ENCODE results near the gene TF.

Gene TF

DNA sequence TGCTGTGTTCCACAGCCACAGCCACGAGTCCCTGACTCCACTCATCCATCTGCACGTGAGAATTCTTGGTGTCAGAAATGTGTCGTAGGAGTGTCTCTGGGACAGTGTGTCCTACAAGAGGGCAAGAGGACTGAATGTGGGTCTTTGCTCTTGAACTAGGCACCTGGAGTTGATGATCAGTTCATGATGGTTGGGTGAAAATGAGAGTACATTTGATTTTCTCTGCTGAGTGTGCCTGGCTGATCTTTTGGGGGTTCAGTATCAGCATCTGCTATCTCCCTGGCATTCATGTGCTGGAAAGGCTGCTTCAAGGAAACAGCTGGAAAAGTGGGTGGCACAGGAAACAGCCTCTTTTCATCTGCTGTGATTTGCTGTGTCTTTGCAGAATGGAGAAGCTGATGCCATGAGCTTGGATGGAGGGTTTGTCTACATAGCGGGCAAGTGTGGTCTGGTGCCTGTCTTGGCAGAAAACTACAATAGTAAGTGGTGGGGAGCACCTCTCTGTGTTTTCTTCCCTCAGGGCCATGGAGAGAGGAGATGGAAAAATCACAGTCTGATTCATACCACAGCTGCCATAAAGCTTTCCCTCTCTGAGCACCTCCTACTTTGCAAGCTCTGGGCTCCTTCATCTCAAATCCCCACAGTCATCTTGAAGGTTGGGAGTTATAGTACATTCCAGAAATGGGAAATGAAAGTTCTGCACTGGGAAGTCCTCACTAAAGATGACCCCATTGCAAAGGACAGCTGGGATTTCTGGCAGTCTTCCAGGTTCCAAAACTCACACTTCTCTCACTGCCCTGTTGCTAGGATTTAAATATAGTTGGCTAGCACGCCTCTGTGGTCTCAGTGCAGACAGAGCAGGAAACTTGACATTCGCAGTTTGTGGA lies 17.8 kb downstream of the TF start:
- TF ChIP-seq, protein P1, sequence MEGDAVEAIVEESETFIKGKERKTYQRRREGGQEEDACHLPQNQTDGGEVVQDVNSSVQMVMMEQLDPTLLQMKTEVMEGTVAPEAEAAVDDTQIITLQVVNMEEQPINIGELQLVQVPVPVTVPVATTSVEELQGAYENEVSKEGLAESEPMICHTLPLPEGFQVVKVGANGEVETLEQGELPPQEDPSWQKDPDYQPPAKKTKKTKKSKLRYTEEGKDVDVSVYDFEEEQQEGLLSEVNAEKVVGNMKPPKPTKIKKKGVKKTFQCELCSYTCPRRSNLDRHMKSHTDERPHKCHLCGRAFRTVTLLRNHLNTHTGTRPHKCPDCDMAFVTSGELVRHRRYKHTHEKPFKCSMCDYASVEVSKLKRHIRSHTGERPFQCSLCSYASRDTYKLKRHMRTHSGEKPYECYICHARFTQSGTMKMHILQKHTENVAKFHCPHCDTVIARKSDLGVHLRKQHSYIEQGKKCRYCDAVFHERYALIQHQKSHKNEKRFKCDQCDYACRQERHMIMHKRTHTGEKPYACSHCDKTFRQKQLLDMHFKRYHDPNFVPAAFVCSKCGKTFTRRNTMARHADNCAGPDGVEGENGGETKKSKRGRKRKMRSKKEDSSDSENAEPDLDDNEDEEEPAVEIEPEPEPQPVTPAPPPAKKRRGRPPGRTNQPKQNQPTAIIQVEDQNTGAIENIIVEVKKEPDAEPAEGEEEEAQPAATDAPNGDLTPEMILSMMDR (IDR thresholded peaks at IDR 0.05; ENCODE audit: low read depth, low read length, missing control alignments): no peak
- no peak overlapping the region for H3K4me3 ChIP-seq (ENCODE audit: low read depth, low read length)
- no peak for DNase-seq (ENCODE audit: low read depth)

DNA sequence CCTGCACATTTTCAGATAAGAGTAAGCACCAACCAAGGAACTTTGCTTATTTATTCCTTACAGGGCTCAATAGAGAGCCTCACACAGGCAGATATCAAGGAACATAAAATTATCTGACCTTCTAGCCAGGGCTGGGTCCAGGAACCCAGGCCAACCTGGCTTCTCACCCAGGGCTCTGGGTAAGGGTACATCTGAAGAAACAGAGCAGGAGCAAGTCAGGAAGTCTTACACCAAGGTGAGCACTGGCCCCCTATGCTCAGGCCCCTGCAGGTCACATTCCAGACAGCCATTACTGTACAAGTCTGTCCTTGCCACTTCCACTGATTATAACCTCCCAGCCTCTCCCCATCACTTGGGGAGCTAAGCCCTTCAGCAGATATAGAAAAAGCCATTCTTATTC lies 19.1 kb downstream of the TF start:
- TF ChIP-seq, protein P1 (IDR thresholded peaks at IDR 0.05; ENCODE audit: low read depth, low read length, missing control alignments): no peak
- DNase-seq (ENCODE audit: low read depth): no peak
- no peak overlapping the region for H3K4me3 ChIP-seq (ENCODE audit: low read depth, low read length)

DNA sequence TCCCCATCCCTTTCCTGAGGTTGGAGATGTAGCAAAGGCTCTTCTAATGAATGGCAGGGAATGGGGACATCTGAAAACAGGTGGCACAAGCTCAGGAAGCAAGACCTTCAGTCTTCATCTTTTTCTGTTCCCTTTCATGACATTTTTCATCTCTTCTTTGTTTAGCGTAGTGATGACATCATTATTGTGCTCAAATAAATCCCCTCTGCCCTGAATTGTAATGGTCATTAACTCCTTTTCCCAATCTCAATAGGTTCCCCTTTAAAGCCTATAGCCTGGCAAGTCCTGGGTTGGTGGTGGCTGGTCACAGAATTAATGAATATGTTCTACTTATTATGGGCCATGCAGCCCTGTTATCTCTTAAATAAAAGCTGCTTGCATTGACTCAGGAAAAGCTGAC lies 21.4 kb downstream of the TF start:
- no peak overlapping the region for H3K4me3 ChIP-seq (ENCODE audit: low read depth, low read length)
- TF ChIP-seq, protein P1 (IDR thresholded peaks at IDR 0.05; ENCODE audit: low read depth, low read length, missing control alignments): no peak
- no peak for DNase-seq (ENCODE audit: low read depth)

DNA sequence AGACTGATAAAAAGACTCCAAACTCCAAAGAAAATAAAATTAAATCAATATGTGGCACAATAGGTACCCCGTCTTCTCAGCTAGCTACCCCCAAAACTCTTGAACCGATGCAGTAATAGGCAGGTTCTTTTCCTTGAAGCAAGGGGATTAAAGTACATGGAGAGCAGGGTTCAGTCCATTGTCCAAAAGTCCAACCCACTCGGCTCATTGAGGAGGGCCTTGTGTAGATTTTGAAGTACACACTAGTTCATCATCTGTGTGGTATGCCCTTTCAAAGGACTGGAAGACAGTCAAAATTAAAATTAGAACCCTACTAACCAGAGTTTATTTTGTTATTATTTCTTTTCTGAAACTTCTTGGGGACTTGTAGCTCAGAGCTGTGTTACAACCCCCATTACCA lies 23.3 kb downstream of the TF start:
- TF ChIP-seq, protein P1 (IDR thresholded peaks at IDR 0.05; ENCODE audit: low read depth, low read length, missing control alignments): no peak
- no peak for DNase-seq (ENCODE audit: low read depth)
- no peak overlapping the region for H3K4me3 ChIP-seq (ENCODE audit: low read depth, low read length)

DNA sequence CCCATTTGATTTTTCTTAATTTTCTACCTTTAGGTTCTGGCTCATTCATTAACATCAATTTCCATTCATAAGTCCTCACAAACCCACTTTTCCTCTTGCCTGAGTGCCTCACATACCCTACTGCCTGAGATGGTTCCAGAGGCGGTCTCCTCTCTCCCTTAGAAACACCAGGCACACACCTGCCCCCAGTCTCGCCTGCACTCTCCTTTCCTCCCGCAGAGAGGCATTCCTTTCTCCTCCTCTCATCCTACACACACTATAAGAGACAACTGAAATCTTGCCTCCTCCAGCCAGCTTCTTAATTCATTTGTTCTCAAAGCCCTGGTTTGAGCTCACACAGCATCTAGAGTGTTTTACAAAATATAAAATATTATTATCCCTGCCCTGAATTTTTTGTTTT lies 27.5 kb downstream of the TF start:
- no peak for DNase-seq (ENCODE audit: low read depth)
- H3K4me3 ChIP-seq (ENCODE audit: low read depth, low read length): no peak overlapping the region
- TF ChIP-seq, protein P1 (IDR thresholded peaks at IDR 0.05; ENCODE audit: low read depth, low read length, missing control alignments): no peak

DNA sequence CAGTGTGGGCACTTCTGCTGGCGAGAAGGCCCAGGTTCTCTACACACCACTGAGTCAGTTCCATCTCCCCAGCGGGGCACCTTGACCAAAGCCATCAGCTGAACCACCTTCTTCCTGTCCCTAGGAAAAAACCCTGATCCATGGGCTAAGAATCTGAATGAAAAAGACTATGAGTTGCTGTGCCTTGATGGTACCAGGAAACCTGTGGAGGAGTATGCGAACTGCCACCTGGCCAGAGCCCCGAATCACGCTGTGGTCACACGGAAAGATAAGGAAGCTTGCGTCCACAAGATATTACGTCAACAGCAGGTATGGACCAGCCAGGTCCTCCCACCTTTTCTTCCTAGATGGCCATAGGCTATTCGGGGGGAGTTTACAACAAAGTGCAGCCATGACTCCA lies 29.1 kb downstream of the TF start:
- TF ChIP-seq, protein P1 (IDR thresholded peaks at IDR 0.05; ENCODE audit: low read depth, low read length, missing control alignments): no peak
- no peak for DNase-seq (ENCODE audit: low read depth)
- H3K4me3 ChIP-seq (ENCODE audit: low read depth, low read length): no peak overlapping the region

DNA sequence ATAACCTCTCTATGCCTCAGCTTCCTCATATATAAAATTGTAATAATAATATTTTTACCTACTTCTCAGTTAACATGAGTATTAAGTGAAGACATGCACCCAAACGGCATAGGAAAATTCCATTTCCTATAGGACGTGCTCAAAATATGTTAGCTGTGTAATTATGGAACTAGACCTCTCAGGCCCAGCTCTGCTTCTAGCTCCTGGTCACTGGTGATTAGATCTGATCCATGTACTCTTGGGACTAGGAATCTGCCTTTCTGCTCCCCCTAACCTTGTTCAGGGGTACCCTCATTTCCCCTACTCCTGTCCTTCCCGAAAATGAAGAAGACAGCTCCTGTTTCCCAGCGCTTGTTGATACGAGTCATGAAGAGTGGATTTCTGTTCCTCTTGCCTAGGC lies 29.6 kb downstream of the TF start:
- TF ChIP-seq, protein P1 (IDR thresholded peaks at IDR 0.05; ENCODE audit: low read depth, low read length, missing control alignments): no peak
- DNase-seq (ENCODE audit: low read depth): no peak
- H3K4me3 ChIP-seq (ENCODE audit: low read depth, low read length): no peak overlapping the region
